NB4 (cell line): ENCODE data around the gene MKLN1.

Experiments
- DNase-seq: peaks from one replicate; pipeline ENCODE4 v3.0.0; 2010; ENCODE audit warnings: low read depth
- H3K4me3 ChIP-seq: one replicate; pipeline ENCODE4 v1.5.1; 2011; ENCODE audit warnings: mild to moderate bottlenecking, low read depth, low read length, moderate library complexity
- CTCF ChIP-seq: IDR thresholded peaks from one replicate; pipeline ENCODE4 v1.5.1; 2012; ENCODE audit warnings: low read depth, low read length
- MAX ChIP-seq: IDR thresholded peaks from 2 replicates; pipeline ENCODE4 v1.6.1; 2011; ENCODE audit warnings: low read depth, low read length
- MYC ChIP-seq: IDR thresholded peaks from 2 replicates; pipeline ENCODE4 v1.6.1; 2011; ENCODE audit warnings: low read depth, low read length
- POLR2A ChIP-seq: IDR thresholded peaks from 2 replicates; pipeline ENCODE4 v1.6.1; 2011; ENCODE audit warnings: mild to moderate bottlenecking; ENCODE audit not compliant: insufficient read length; ENCODE audit errors: extremely low read depth

MKLN1 gene

GRCh38 chr7:131540491-131541162, 213.0 kb downstream of the MKLN1 start:
- TF ChIP-seq CTCF (no peak), MAX (no peak), MYC (no peak), POLR2A (no peak)
- no peak overlapping the region for H3K4me3 ChIP-seq
- DNase-seq: no peak

- no peak overlapping the region for H3K4me3 ChIP-seq
- no peak for DNase-seq
- TF ChIP-seq MYC: no peak
- no peak for TF ChIP-seq CTCF
- no peak for TF ChIP-seq POLR2A
- no peak for TF ChIP-seq MAX
These were observed 215.6 kb downstream of the MKLN1 start for GRCh38 chr7:131543298-131543697.

- no peak for DNase-seq
These were observed 216.3 kb downstream of the MKLN1 start for GRCh38 chr7:131544021-131544420.

GRCh38 chr7:131544449-131545301, 217.0 kb downstream of the MKLN1 start:
- H3K4me3 ChIP-seq: no peak overlapping the region
- no peak for TF ChIP-seq MYC
- no peak for TF ChIP-seq POLR2A
- TF ChIP-seq CTCF: peak; percentile 44
- TF ChIP-seq MAX: peak; percentile 48; the same call in 1 of the 2 replicates
- DNase-seq: peak; percentile 78

More at GRCh38 chr7:131544021-131544420, 216.3 kb downstream of the MKLN1 start:
- TF ChIP-seq MAX (no peak), MYC (no peak), POLR2A (no peak), CTCF (no peak)
- H3K4me3 ChIP-seq: no peak overlapping the region

GRCh38 chr7:131546126-131546525, 218.4 kb downstream of the MKLN1 start:
- DNase-seq: no peak
- TF ChIP-seq CTCF (no peak), POLR2A (no peak), MAX (no peak), MYC (no peak)
- no peak overlapping the region for H3K4me3 ChIP-seq
